Measurements from ENCODE around the gene LDLRAD2.

Gene LDLRAD2

DNA sequence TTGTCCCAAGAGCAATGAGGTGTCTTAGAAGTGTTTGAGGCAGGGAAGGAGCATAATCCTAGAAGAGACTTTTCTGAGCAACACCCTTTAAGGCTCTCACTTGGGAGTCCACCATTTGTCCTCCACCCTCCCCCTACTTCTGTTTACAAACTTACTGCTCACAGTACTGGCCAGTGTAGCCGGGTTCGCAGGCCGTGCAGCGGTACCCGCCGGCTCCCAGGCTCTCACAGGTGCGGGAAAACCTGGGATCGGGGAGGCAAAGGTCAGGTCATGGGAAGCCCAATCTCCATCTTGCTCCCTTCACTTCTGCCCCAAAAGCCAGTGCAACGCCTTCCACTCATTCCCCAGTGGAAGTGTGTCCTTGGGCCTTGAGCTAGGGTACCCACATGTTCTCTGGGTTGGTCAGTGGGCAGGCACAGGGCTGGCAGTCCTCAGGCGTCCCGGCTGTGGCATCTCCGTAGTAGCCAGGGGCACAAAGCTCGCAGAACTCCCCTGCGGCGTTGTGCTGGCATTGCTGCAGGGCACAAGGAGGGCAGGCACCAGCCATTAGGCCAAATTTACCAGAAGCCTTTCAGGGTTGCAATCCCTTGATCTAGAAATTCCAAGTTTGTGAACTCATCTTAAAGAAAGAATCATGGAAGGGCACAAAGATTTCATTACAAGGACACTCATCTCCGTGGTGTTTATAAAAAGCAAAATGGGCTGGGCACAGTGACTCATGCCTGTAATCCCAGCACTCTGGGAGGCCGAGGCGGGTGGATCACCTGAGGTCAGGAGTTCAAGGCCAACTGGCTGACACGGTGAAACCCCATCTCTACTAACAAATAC is 49.8 kb downstream of the LDLRAD2 start:
- Histone ChIP-seq H3K4me1 (ENCODE audit: control extremely low read depth in 1 of 4, control insufficient read depth in 4 of 4, insufficient read depth in 4 of 4, low read length in 3 of 4) (peaks cover 0 to 28% (median 14%) of the 10 kb centered on the region in 4 experiments), H3K27ac (ENCODE audit: insufficient read depth in 1 of 2, low read depth in 1 of 2, low read length in 2 of 2, poor library complexity in 1 of 2, severe bottlenecking in 2 of 2) (no peak overlapping the region), H3K36me3 (ENCODE audit: control insufficient read depth in 4 of 4, insufficient read depth in 4 of 4, low read length in 3 of 4) (peaks cover 4 to 69% (median 26%) of the 10 kb centered on the region in 4 experiments), H3K4me3 (ENCODE audit: control insufficient read depth in 1 of 7, extremely low read depth in 1 of 7, insufficient read depth in 4 of 7, low read depth in 2 of 7, low read length in 6 of 7) (no peak overlapping the region), H3K27me3 (replicated peaks in 2 of 5; ENCODE audit: control insufficient read depth in 4 of 5, insufficient read depth in 5 of 5, low read length in 4 of 5) (no peaks in the 10 kb centered on the region), H3K9me3 (ENCODE audit: control extremely low read depth in 1 of 5, control insufficient read depth in 4 of 5, insufficient read depth in 2 of 5, low read depth in 1 of 5, low read length in 4 of 5) (peaks cover 0 to 7% (median 6%) of the 10 kb centered on the region in 5 experiments)
- DNase-seq: no peak
- CTCF ChIA-PET: no interaction called here
- WGBS (ENCODE audit: insufficient coverage): 96% methylated on average over 8 of the region's 19 CpGs
- POLR2A ChIA-PET: no interaction called here

DNA sequence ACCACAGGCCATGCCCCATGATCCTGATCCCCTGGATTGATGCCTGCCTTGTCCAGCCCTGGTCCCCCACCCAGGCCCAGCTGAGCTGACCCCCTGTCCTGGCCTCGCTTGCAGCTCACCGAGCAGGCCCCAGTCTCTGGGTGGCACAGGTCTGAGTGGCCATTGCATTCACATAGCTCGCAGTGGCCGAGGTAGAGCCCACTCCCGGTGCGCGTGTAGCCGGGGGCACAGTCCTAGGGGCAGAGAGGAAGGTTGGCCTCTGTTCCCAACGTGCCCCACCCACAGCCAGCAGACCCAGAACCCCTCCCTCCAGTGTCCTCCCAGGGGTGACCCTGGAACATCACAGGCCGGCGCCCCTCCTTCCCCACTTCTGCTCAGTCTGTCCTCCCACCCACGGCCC is 51.9 kb downstream of the LDLRAD2 start:
- peaks cover 2 to 50% (median 25%) of the 10 kb centered on the region in 4 experiments for H3K36me3 ChIP-seq (ENCODE audit: control insufficient read depth in 4 of 4, insufficient read depth in 4 of 4, low read length in 3 of 4)
- 100% methylated on average over 4 of the region's 12 CpGs for WGBS (ENCODE audit: insufficient coverage)
- no peak for DNase-seq
- ChIA-PET CTCF (no interaction called here), POLR2A (no interaction called here)
- H3K27ac ChIP-seq (ENCODE audit: insufficient read depth in 1 of 2, low read depth in 1 of 2, low read length in 2 of 2, poor library complexity in 1 of 2, severe bottlenecking in 2 of 2): no peak overlapping the region
- H3K9me3 ChIP-seq (ENCODE audit: control extremely low read depth in 1 of 5, control insufficient read depth in 4 of 5, insufficient read depth in 2 of 5, low read depth in 1 of 5, low read length in 4 of 5): peaks cover 0 to 7% (median 6%) of the 10 kb centered on the region in 5 experiments
- peaks cover 0 to 13% (median 10%) of the 10 kb centered on the region in 4 experiments for H3K4me1 ChIP-seq (ENCODE audit: control extremely low read depth in 1 of 4, control insufficient read depth in 4 of 4, insufficient read depth in 4 of 4, low read length in 3 of 4)
- no peak overlapping the region for H3K4me3 ChIP-seq (ENCODE audit: control insufficient read depth in 1 of 7, extremely low read depth in 1 of 7, insufficient read depth in 4 of 7, low read depth in 2 of 7, low read length in 6 of 7)
- no peaks in the 10 kb centered on the region for H3K27me3 ChIP-seq (replicated peaks in 2 of 5; ENCODE audit: control insufficient read depth in 4 of 5, insufficient read depth in 5 of 5, low read length in 4 of 5)

DNA sequence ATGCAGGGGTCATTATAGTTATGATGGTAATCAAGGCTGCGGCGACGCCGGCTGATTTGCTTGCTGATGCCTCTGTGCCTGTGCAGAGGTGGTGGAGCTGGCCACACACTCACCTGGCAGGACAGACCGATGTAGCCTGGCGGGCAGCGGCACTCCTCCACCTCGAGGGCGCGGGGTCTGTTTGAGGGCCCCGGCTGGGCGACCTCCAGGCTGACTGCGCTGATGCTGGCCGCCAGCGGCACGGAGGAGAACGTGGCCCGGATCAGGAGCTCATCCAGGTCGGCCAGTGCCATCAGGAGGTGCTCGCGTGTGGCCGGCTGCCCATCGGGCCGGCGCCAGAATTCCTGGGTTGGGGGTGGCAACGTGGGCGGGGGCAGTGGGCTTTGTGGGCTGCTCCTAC is 52.7 kb downstream of the LDLRAD2 start:
- H3K4me3 ChIP-seq (ENCODE audit: control insufficient read depth in 1 of 7, extremely low read depth in 1 of 7, insufficient read depth in 4 of 7, low read depth in 2 of 7, low read length in 6 of 7): no peak overlapping the region
- 93% methylated on average over 19 of the region's 27 CpGs for WGBS (ENCODE audit: insufficient coverage)
- H3K27ac ChIP-seq (ENCODE audit: insufficient read depth in 1 of 2, low read depth in 1 of 2, low read length in 2 of 2, poor library complexity in 1 of 2, severe bottlenecking in 2 of 2): no peak overlapping the region
- H3K9me3 ChIP-seq (ENCODE audit: control extremely low read depth in 1 of 5, control insufficient read depth in 4 of 5, insufficient read depth in 2 of 5, low read depth in 1 of 5, low read length in 4 of 5): peaks cover 0 to 7% (median 6%) of the 10 kb centered on the region in 5 experiments
- H3K27me3 ChIP-seq (replicated peaks in 2 of 5; ENCODE audit: control insufficient read depth in 4 of 5, insufficient read depth in 5 of 5, low read length in 4 of 5): no peaks in the 10 kb centered on the region
- peaks cover 0 to 13% (median 10%) of the 10 kb centered on the region in 4 experiments for H3K4me1 ChIP-seq (ENCODE audit: control extremely low read depth in 1 of 4, control insufficient read depth in 4 of 4, insufficient read depth in 4 of 4, low read length in 3 of 4)
- ChIA-PET POLR2A (no interaction called here), CTCF (no interaction called here)
- DNase-seq: no peak
- H3K36me3 ChIP-seq (ENCODE audit: control insufficient read depth in 4 of 4, insufficient read depth in 4 of 4, low read length in 3 of 4): peaks cover 2 to 43% (median 24%) of the 10 kb centered on the region in 4 experiments

DNA sequence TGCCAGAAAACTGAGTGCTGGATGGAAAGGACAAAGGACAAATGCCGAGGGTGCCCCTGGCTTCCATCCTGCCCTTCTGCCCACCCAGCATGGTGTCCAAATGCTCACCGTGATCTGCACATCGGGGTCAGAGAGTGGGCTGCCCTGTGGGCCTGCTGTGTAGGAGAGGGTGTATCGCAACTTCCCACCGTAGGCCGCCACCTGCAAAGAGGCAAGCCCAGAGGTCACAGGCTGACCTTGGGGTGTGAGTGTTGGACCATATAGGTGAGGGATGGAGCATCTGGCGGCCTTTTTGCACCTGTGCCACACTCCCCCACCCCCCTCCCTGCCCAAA is 53.5 kb downstream of the LDLRAD2 start:
- no peak for DNase-seq
- Histone ChIP-seq H3K36me3 (ENCODE audit: control insufficient read depth in 4 of 4, insufficient read depth in 4 of 4, low read length in 3 of 4) (peaks cover 2 to 43% (median 24%) of the 10 kb centered on the region in 4 experiments), H3K4me1 (ENCODE audit: control extremely low read depth in 1 of 4, control insufficient read depth in 4 of 4, insufficient read depth in 4 of 4, low read length in 3 of 4) (peaks cover 0 to 13% (median 10%) of the 10 kb centered on the region in 4 experiments), H3K27ac (ENCODE audit: insufficient read depth in 1 of 2, low read depth in 1 of 2, low read length in 2 of 2, poor library complexity in 1 of 2, severe bottlenecking in 2 of 2) (no peak overlapping the region), H3K27me3 (replicated peaks in 2 of 5; ENCODE audit: control insufficient read depth in 4 of 5, insufficient read depth in 5 of 5, low read length in 4 of 5) (no peaks in the 10 kb centered on the region), H3K4me3 (ENCODE audit: control insufficient read depth in 1 of 7, extremely low read depth in 1 of 7, insufficient read depth in 4 of 7, low read depth in 2 of 7, low read length in 6 of 7) (no peak overlapping the region), H3K9me3 (ENCODE audit: control extremely low read depth in 1 of 5, control insufficient read depth in 4 of 5, insufficient read depth in 2 of 5, low read depth in 1 of 5, low read length in 4 of 5) (peaks cover 0 to 7% (median 6%) of the 10 kb centered on the region in 5 experiments)
- 83% methylated on average over 1 of the region's 7 CpGs for WGBS (ENCODE audit: insufficient coverage)
- ChIA-PET CTCF (interaction anchor here (0.9 kb wide), 1 partner anchor 95 kb away, joined by 3 read pairs; no protein-coding TSS in a partner anchor), POLR2A (no interaction called here)

DNA sequence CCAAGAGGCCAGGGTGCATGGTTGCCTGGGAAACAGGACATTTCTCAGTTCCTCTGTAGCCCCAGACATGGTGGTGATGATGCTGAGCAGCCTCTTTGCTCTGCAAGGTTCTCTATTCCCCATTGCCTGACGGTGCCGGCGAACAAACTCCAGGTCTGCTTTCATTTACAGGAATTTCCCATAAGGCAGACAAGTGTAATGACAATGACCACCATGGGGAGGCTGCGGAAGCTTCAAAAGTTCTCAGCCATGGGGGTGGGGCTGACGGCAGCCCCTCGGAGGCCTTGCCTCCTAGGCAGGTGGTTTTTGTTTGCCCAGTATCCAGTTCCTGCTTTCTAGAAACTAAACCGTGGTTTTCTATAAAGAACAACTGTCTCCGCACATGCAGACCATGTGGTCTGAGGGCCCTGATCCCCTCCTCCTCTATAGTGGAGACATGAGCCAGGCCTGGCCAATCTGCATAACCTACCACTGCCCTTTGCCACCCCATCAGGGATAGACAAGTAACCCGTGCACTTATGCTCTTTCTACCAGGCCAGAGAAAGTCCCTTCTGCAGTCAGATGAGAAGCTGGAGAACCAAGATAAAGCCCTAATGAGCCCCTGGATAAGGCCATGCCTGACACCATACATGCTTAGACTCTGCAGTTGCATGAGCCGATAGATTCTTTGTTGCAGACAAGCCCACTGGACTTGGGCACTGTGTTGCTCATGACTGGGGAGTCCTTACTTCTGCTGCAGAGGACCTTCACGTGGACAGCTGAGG is 54.1 kb downstream of the LDLRAD2 start:
- H3K4me3 ChIP-seq (ENCODE audit: control insufficient read depth in 1 of 7, extremely low read depth in 1 of 7, insufficient read depth in 4 of 7, low read depth in 2 of 7, low read length in 6 of 7): no peak overlapping the region
- peaks cover 0 to 13% (median 10%) of the 10 kb centered on the region in 4 experiments for H3K4me1 ChIP-seq (ENCODE audit: control extremely low read depth in 1 of 4, control insufficient read depth in 4 of 4, insufficient read depth in 4 of 4, low read length in 3 of 4)
- ChIA-PET CTCF (interaction anchor here (0.9 to 2.3 kb wide), 4 partner anchors 16 to 99 kb away, joined by 3 to 9 read pairs (median 4); no protein-coding TSS in a partner anchor), POLR2A (interaction anchor here (0.6 kb wide), 1 partner anchor 92 kb away, joined by 4 read pairs; no protein-coding TSS in a partner anchor)
- peaks cover 2 to 43% (median 20%) of the 10 kb centered on the region in 4 experiments for H3K36me3 ChIP-seq (ENCODE audit: control insufficient read depth in 4 of 4, insufficient read depth in 4 of 4, low read length in 3 of 4)
- H3K27me3 ChIP-seq (replicated peaks in 2 of 5; ENCODE audit: control insufficient read depth in 4 of 5, insufficient read depth in 5 of 5, low read length in 4 of 5): no peaks in the 10 kb centered on the region
- 60% methylated on average over 11 of the region's 11 CpGs for WGBS (ENCODE audit: insufficient coverage)
- peak; percentile 59 to 83 (median 81) for DNase-seq
- no peak overlapping the region for H3K27ac ChIP-seq (ENCODE audit: insufficient read depth in 1 of 2, low read depth in 1 of 2, low read length in 2 of 2, poor library complexity in 1 of 2, severe bottlenecking in 2 of 2)
- peaks cover 0 to 7% (median 6%) of the 10 kb centered on the region in 5 experiments for H3K9me3 ChIP-seq (ENCODE audit: control extremely low read depth in 1 of 5, control insufficient read depth in 4 of 5, insufficient read depth in 2 of 5, low read depth in 1 of 5, low read length in 4 of 5)

DNA sequence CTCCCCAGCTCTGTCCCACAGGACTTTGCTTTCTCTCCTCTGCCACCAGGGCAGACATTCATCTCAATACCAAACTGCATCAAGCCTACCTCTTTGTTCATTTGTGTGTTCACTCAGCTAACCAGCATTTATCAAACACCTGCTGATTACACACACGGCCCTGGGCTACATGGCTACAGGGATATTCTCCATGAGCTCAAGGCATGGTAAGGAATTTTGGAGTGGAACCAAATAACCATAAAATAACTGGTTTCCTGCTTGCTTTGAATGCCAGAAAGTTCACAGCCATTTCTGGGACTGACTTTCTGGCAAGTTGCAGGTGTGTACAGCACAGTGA is 54.6 kb downstream of the LDLRAD2 start:
- no peak overlapping the region for H3K4me3 ChIP-seq (ENCODE audit: control insufficient read depth in 1 of 7, extremely low read depth in 1 of 7, insufficient read depth in 4 of 7, low read depth in 2 of 7, low read length in 6 of 7)
- H3K9me3 ChIP-seq (ENCODE audit: control extremely low read depth in 1 of 5, control insufficient read depth in 4 of 5, insufficient read depth in 2 of 5, low read depth in 1 of 5, low read length in 4 of 5): peaks cover 0 to 3% (median 3%) of the 10 kb centered on the region in 5 experiments
- POLR2A ChIA-PET: interaction anchor here (0.6 kb wide), 1 partner anchor 91 kb away, joined by 4 read pairs; no protein-coding TSS in a partner anchor
- H3K36me3 ChIP-seq (ENCODE audit: control insufficient read depth in 4 of 4, insufficient read depth in 4 of 4, low read length in 3 of 4): peaks cover 2 to 42% (median 16%) of the 10 kb centered on the region in 4 experiments
- H3K4me1 ChIP-seq (ENCODE audit: control extremely low read depth in 1 of 4, control insufficient read depth in 4 of 4, insufficient read depth in 4 of 4, low read length in 3 of 4): peaks cover 0 to 13% (median 10%) of the 10 kb centered on the region in 4 experiments
- no peaks in the 10 kb centered on the region for H3K27me3 ChIP-seq (replicated peaks in 2 of 5; ENCODE audit: control insufficient read depth in 4 of 5, insufficient read depth in 5 of 5, low read length in 4 of 5)
- no peak overlapping the region for H3K27ac ChIP-seq (ENCODE audit: insufficient read depth in 1 of 2, low read depth in 1 of 2, low read length in 2 of 2, poor library complexity in 1 of 2, severe bottlenecking in 2 of 2)
- CTCF ChIA-PET: interaction anchor here (0.7 to 2.3 kb wide), 6 partner anchors 16 to 98 kb away, joined by 3 to 9 read pairs (median 3); no protein-coding TSS in a partner anchor
- WGBS (ENCODE audit: insufficient coverage): 100% methylated on average over 1 of the region's 1 CpG
- DNase-seq: no peak
